ENCODE measurements around the gene ZBTB20.

DNA sequence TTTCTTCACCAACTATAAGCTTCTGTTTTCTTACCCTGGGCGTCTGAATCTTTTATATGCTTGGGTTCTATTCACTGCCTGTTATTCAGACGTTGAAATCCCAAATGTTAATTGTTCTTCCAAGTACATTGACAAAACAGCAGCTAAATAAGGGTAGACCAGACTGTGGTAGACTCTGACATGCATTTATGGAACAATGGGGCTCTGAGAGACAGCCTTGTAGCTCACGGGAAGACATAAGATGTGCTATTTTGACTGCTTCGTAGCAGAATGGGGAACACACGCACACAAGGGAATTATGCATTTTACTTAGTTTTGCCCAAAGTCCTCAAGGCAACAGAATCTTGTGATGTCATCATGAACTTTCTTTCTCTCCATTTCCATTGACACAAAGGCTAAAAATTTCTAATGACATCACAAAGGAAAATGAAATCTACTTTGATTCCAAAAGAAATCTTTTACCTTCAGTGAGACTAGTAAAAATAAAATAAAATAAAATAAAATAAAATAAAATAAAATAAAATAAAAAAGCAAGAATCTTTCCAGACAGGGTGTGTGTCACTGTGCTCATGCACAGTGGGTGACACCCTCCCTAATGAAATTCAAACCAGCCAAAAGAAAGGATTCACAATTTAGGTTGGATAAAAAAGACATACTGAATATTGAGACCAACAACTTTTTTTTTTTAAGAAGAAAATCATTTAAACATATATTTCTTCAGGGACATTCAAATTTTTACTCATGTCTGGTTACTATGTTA is 346.6 kb downstream of the ZBTB20 start:
- no peak for TF ChIP-seq CTCF (IDR thresholded peaks at IDR 0.05; ENCODE audit: insufficient read depth, low read length)
- no peak for TF ChIP-seq POLR2AphosphoS5 (IDR thresholded peaks at IDR 0.05; ENCODE audit: low read depth)
- TF ChIP-seq, protein P1, sequence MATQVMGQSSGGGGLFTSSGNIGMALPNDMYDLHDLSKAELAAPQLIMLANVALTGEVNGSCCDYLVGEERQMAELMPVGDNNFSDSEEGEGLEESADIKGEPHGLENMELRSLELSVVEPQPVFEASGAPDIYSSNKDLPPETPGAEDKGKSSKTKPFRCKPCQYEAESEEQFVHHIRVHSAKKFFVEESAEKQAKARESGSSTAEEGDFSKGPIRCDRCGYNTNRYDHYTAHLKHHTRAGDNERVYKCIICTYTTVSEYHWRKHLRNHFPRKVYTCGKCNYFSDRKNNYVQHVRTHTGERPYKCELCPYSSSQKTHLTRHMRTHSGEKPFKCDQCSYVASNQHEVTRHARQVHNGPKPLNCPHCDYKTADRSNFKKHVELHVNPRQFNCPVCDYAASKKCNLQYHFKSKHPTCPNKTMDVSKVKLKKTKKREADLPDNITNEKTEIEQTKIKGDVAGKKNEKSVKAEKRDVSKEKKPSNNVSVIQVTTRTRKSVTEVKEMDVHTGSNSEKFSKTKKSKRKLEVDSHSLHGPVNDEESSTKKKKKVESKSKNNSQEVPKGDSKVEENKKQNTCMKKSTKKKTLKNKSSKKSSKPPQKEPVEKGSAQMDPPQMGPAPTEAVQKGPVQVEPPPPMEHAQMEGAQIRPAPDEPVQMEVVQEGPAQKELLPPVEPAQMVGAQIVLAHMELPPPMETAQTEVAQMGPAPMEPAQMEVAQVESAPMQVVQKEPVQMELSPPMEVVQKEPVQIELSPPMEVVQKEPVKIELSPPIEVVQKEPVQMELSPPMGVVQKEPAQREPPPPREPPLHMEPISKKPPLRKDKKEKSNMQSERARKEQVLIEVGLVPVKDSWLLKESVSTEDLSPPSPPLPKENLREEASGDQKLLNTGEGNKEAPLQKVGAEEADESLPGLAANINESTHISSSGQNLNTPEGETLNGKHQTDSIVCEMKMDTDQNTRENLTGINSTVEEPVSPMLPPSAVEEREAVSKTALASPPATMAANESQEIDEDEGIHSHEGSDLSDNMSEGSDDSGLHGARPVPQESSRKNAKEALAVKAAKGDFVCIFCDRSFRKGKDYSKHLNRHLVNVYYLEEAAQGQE (IDR thresholded peaks at IDR 0.05; ENCODE audit: insufficient replicate concordance, low read depth) = no peak
- no peak for TF ChIP-seq GABPA (IDR thresholded peaks at IDR 0.05; ENCODE audit: low read depth)
- TF ChIP-seq SPI1 (IDR thresholded peaks at IDR 0.05; ENCODE audit: borderline replicate concordance, low read depth) = no peak
